Stimulated activated CD4-positive, alpha-beta T cell treated with anti-CD3 and anti-CD28 coated beads, Interleukin-4, amount 100 ng/mL, for 24 hours (primary cell): ENCODE data around the gene EMD.
A peak's percentile ranks its signal among the peaks of the same experiment; 100 is the strongest.
"Not testable (repeated sequence)": the region's sequence is repeated elsewhere in the genome, so short reads cannot be mapped to it uniquely, and the experiment has no call there.

Experiments used
- DNase-seq: peaks from one replicate; pipeline ENCODE4 v3.0.0-alpha.2; 2020

Gene EMD

DNA sequence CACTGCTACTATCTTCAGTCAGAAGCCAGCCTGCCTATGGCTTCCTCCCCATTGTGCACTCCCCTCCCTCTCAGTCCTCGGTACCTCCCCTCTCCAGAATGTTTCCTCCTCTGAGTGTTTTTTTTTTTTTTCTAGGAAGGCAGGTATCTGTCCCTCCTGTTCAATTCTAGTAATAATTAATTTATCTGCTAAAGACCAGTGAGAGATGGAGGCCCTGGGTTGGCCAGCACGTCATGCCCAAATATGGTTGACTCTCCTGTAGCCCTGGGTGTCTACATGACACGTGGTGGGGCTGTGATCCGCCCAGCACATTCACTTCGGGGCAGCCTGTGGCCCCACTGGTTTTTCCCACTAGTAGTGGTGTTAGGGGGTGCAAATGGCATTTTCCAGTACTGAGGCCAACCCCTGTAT lies 6.5 kb upstream of the EMD start:
- DNase-seq: peak; percentile 32

DNA sequence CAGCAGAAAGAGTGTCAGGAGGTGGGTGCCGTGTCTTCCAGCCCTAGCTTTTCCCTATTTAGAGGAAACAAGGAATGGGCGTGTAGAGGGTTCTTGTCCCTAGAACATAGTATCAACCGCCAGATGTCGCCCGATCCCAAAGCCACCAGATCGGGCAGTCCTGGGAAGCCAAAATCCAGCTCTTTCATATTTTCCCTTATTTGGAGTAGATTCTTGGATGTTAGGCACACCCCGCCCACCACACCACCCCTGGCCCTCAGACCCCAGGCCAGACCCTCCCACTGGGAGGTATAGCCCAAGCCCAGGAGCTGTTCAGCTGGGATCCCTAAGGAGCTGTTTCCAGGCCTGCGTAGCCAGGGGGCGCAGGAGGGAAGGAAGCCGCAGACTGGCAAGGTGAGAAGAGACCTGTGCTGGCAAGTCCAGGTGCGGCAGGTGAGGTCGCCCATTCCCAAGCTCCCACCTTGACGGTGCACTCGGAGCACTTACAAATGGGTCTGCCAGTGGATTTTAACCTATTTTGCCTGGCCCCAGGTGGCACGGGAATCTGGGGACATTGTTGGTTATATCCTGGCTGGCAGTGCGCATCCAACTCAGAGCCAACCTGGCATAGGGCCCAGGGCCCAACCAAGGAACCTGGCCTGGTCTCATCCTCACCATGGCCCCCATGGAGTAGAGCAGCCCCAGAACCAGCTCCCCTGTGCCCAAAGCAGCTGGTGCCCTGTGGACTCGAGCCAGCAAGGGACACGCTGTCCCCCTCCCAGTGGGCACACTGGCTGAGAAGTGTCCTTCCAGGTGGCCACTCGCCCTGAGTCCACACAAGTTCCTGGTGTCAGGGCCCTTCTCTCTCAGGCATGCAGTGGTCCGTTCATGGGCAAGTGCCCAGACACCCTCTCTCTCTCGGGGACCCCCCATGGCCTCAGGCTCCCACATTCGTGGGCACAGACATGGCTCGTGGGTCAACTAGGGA lies 5.5 kb upstream of the EMD start:
- DNase-seq: no peak

- peak; percentile 18 for DNase-seq
Measured at GRCh38 chrX:154374313-154375155, 4.6 kb upstream of the EMD start, which contains the start of gene FLNA. Gene FLNA (minus strand): TSS chrX:154374634. CDS start chrX:154371245, 3,389 bp downstream.

DNA sequence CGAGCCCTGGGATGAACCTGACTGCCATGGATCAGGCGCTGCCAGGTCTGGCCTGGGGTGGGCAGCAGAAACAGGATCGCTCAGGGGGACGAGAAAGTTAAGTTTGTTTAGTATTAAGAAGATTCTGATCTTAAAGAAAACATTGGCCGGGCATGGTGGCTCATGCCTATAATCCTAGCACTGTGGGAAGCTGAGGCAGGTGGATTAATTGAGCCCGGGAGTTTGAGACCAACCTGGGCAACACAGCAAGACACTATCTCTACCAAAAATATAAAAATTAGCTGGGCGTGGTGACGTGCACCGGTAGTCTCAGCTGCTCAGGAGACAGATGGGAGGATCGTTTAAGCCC lies 4.0 kb upstream of the EMD start:
- no peak for DNase-seq

DNA sequence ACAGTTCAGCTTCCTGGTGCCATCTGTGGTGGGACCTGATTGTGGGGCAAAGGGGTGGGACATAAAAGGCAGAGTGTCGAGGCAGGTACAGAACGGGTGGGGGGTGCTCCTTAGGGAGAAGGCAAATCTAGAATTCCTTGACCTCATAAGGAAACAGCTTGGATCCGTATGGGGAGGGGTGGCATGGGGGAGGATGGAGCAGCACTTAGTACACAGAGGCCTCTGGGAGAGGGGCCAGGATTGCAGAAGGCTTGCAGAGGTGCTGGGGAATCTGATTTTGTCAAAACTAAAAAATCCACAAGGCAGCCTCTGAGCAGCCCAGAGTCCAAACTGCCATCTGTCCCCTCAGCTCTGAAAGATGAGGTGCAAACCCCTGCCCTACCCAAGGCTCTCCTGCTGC lies 2.3 kb upstream of the EMD start:
- no peak for DNase-seq

GRCh38 chrX:154378059-154378798 lies 866 bp upstream of the EMD start:
- peak; percentile 24 for DNase-seq

- DNase-seq: no peak
Measured at GRCh38 chrX:154379569-154379951, 465 bp downstream of the EMD start.

DNA sequence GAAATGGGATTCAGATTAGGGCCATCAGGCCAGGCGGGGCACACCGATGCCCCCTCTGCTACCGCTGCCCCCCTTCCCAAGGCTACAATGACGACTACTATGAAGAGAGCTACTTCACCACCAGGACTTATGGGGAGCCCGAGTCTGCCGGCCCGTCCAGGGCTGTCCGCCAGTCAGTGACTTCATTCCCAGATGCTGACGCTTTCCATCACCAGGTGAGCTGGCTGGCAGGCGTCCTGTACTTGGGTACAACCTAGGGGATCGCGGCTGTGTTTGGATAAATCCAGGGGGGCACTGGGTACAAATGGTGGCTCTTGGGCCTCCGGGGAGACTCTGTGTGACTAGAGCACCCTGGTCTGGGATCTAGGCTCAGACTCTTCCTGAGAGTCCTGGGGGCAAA lies 1.1 kb downstream of the EMD start:
- DNase-seq: no peak

- DNase-seq: no peak
Measured at GRCh38 chrX:154380787-154381186, 1.7 kb downstream of the EMD start.

DNA sequence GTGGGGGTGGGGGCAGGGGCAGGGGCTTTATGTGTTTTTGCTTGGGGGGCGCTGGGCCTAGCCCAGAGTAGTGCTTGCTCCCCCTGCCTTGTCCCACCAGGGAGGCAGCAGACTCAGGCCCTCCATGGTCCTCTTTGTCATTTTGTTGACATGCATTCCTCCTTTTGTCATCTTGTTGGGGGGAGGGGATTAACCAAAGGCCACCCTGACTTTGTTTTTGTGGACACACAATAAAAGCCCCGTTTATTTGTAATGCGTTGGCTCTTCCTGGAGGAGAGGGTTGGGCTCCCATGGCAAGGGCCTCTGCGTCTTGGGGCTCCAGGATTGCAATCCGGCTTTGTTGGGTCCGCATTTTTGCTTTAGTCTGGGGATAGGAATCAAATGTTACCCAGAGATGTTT lies 2.2 kb downstream of the EMD start:
- no peak for DNase-seq

- no peak for DNase-seq
Measured at GRCh38 chrX:154382483-154383069, 3.5 kb downstream of the EMD start.

DNA sequence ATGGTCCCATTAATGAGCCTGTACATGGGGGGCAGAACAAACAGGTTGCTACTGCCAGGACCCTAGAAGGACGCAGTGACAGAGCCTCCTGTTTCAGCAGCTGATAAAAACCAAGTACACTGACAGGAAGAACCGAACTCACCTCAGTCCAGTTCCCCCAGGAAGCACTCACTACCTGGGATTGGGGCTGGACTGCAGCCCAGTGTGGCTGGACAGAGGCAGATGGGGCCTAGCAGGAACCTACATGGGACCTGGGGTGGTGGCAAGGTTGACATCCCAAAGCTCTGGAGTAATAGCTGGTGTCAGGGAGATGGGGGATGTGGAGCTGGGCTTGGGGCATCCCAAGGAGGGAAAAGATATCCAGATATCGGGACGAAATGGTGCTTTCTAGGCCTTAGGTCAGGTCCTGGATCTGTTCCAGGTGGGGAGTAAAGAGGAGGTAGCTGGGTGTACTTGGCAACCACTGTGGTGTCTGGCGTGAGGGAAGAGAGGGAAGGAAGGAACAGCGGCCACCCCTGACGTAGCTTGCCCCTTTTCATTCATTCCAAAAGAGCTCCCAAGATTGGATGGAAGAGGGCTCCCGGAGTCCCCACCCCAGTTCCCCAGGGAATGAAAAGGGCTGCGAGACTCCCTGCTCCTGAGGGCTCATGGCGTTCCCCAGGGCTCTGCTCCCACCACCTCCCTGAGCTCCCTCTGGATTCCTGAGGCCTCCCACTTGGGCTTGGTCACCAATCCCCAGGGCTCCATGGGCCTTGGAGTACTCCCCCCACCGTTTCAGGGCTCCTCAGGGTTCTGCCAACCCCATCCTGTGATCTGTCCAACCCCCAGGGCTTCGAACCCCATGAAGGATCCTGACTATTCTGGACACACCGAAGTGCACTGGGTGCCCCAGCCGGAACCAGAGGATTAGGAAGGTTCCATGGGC lies 4.5 kb downstream of the EMD start:
- DNase-seq: no peak

DNA sequence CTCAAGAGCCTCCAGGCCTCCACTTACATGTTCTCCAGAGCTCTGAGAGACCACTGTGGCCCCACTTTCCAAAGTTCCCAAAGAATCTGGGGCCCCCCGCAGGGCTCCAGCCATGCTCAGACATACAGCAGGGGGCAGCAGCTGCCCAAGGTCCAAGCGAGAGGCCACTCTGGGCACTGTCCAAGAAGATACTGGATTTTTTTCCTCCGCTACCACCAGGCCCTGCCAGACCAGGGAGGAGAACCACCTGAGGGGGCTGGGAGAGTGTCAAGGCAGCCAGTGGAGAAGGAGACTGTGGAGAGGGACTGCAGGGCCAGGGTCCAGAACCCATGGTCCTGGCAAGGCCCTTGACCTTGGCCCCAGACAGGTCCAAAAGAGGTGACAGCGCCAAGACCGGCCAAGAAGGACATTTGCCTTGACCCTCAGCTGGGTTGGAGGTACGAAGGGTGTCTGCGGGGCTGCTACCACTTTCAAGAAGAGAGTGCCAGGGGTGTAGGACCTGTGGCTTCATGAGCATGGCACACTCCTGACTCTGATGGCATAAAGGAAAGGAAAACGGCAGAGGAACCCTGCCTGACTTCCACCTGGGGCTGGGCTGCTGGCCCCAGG lies 5.3 kb downstream of the EMD start:
- DNase-seq: no peak

DNA sequence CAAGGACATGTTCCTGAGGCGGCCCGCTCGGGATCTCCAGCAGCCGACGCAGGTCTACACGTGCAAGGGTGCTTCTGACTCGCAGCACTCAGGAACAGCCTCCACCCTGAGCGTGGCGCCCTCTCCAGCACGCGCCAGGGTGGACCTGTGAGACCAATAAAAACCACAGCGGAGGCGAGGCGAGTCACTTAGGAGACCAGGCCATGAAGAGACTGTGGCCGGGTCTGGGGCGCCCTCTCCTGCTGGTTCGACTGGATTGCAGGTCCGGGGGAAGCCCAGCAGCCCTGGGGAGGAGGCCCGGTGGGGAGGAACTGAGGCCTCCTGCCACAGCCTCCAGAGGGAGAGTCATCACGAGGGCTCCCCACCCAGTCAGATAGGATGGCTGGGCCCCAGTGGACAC lies 9.0 kb downstream of the EMD start:
- DNase-seq: not testable (repeated sequence)

GRCh38 chrX:154388649-154389048 lies 9.6 kb downstream of the EMD start:
- DNase-seq: not testable (repeated sequence)

- DNase-seq: not testable (repeated sequence)
Measured at GRCh38 chrX:154389812-154390747, 11.0 kb downstream of the EMD start.

DNA sequence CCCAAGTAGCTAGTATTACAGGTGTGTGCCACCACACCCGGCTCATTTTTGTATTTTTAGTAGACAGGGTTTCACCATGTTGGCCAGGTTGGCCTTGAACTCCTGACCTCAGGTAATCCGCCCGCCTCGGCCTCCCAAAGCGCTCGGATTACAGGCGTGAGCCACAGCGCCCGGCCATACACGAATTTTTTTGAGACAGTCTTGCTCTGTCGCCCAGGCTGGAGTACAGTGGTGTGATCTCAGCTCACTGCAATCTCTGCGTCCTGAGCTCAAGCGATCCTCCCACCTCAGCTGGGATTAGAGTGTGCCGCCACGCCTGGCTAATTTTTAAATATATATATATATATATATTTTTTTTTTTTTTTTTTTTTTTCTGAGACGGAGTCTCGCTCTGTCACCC lies 17.3 kb downstream of the EMD start:
- DNase-seq: not testable (repeated sequence)

DNA sequence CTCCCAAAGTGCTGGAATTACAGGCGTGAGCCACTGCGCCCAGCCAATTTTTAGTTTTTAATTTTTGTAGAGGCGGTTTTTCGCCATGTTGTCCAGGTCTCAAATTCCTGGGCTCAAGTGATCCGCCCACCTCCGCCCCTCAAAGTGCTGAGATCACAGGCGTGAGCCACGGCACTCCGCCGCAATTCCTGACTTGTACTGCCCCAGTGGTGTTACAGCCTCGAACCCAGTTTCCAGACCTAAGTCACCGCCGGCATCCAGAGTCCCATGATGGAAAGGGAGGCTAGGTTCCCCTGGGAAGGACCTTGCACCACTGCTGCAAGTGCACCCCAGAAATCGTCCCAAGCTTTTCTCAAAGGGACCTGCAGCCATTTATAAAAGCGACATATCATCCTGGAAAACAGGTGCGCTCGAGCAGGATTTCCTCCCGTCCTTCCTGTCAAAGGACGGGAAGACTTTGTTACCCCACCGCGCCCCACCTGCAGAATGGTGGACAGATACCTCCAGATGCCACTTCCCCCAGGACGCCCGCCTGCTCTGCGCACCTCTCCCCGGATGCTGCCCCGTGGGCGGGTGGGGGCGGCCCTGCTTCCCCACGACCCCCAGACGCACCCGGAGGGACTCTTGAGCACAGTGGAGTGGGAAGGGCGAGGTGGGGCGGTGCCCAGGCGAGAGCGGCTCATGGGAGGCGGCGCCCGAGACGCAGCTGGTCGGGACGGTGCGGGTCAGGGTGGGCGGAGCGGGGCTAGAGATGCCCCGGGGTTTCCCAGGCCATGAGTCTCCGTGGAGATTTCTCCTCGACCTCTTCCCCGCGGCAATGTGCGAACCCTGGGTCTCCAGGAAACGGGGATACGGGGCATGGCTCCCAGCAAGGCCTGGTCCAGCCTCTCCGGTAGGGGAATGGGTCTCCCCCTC lies 18.1 kb downstream of the EMD start:
- peak; percentile 75 for DNase-seq
